Left colon (tissue), 2 donors: ENCODE measurements around the gene RNF144B. TPM values are rescaled to one million over a fixed set of nuclear protein-coding genes. Genes with fewer than 3 reads are reported as not detected.
"Not testable (repeated sequence)": the region's sequence is repeated elsewhere in the genome, so short reads cannot be mapped to it uniquely, and the experiment has no call there.

Experiments
- ATAC-seq: fragments of 200-7000 bp; cut with Tn5 transposase; one replicate; pipeline ENCODE4 v1.9.1; 2020; ENCODE audit warnings: mild to moderate bottlenecking, moderate library complexity
- DNase-seq, 2 donors: peaks; one replicate each; pipeline ENCODE4 v3.0.0-alpha.2; 2020
- intact Hi-C, 2 donors: fragments of 100-400 bp; cut with DNase I in 1 of 2; cut with micrococcal nuclease in 1 of 2; formaldehyde crosslinking; loops; one replicate each; pipeline versions ENCODE4 v1.11.2 to v1.14.0; 2022; cut with DNase I, micrococcal nuclease
- long read RNA-seq: library from polyadenylated mRNA; unstranded; transcript quantifications from one replicate; pipeline ENCODE4 v2.0.0, GENCODE V29; 2021
- total RNA-seq, 2 donors: library from RNA; stranded (reverse); fragmentation: NEBNext Ultra II Directional; extraction: Animal tissue kit (Norgen Biotek cat#: 25700); gene quantifications; one replicate each; pipeline ENCODE4 v1.2.1, GENCODE V29; 2021
- donor health status: DM: no; HTN: no; CAD: no.
- donor health status: DM: yes; HTN: yes; CAD: no.

RNF144B gene
- 1 to 10 TPM; 4.5 to 4.9 TPM for total RNA-seq
- long read RNA-seq, partial matches to known transcripts, result 0 of 2 reads
- long read RNA-seq, other reads (novel, unspliced or antisense), result 2 of 2 reads

GRCh38 chr6:18387061-18387721 is at the start of gene RNF144B:
Gene RNF144B, plus strand, starts transcription at chr6:18387350. Its CDS starts 12,185 bp downstream, at chr6:18399535.
- intact Hi-C loops, result no loop called here
- ATAC-seq, result peak; percentile 99
- peak; percentile 89 to 91 for DNase-seq

DNA sequence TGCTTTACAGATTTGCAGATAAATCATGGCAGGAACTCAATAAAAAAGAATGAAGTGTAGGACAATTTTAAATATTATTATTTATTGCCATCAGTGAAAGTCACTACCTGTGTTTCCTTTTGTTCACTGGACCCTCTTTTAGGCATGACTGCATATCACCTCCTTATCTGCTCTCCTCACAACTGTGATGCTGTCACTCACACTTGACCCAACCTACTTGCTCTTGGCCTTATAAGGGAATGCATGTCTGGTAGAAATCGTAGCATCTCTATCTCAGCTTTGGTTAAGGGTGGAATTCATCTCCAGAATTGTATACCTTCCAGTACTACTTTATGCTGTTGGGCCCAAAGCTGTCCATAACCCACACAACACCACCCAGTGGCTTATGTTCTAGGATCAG is 47.6 kb upstream of the RNF144B start:
- ATAC-seq (no peak), DNase-seq (no peak)
- intact Hi-C loops, result no loop called here

DNA sequence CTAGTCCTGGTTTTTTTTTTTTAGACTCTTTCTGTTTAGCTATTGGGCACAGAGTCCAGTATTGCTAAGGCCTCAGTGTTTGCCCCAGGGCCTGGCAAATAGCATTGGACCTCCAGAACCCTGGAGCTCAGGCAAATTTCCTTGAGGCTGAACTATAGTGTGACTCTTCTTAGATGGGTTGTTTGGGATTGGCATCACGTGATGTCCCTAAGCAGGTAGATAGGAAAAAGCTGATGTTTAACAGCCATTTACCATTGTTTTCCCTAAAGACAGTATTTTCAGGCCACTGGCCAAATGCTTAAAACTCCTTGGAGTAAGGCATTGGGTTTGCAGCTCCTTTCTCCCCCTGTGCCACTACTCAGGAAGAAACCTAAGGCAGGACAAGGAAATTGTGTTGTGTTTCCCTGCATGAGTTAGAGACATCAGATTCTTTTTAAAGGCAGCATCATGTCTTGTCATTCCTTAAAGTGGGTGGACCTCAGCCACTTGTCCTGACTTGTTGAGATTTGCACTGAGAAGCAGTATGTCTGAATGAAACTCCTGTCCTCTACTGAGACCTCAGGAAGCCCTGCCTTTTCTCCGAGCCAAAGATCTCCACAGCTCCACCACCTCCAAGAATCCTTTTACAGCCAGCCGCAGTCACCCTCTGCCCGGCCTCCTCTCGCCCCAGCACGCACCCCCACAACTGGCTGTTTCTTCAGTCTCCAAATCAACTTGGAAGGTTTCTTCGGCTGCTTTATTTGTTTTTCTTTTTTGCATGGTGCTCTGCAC is 46.2 kb upstream of the RNF144B start:
- ATAC-seq, result no peak
- intact Hi-C loops, result no loop called here
- DNase-seq, result no peak

- DNase-seq (no peak), ATAC-seq (no peak)
- intact Hi-C loops, result no loop called here
Measured at GRCh38 chr6:18342223-18342622, 44.9 kb upstream of the RNF144B start.

- intact Hi-C loops, result no loop called here
- ATAC-seq (no peak), DNase-seq (no peak)
Measured at GRCh38 chr6:18343741-18344140, 43.4 kb upstream of the RNF144B start.

DNA sequence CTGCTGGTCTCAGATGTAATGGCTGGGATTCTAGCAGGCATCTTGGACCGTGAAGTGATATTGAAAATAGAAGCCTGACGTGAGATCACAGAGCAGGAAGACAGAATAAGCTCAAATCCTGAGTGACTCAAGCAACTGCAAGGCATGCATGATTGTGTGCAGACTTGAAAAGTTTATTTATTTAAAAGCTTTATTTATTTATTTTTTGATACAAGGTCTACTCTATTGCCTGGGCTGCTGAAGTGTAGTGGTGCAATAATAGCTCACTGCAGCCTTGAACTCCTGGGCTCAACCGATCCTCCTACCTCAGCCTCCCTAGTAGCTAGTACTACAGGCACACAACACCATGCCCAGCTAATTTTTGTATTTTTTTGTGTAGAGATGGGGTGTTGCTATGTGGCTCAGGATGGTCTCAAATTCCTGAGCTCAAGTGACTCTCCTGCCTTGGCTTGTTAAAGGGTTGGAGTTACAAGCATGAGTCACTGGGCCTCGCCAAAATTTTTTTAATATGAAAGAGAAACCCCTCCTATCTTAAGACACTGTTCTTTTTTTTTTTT is 40.1 kb upstream of the RNF144B start:
- DNase-seq (no peak), ATAC-seq (no peak)
- intact Hi-C loops, result loop anchor here in 1 of 2 donors (2.0 kb wide), 1 partner anchor 32 kb away; no protein-coding TSS in a partner anchor

GRCh38 chr6:18347866-18348265 is 39.3 kb upstream of the RNF144B start:
- DNase-seq (no peak), ATAC-seq (no peak)
- intact Hi-C loops, result loop anchor here in 1 of 2 donors (2.0 kb wide), 1 partner anchor 33 kb away; no protein-coding TSS in a partner anchor

DNA sequence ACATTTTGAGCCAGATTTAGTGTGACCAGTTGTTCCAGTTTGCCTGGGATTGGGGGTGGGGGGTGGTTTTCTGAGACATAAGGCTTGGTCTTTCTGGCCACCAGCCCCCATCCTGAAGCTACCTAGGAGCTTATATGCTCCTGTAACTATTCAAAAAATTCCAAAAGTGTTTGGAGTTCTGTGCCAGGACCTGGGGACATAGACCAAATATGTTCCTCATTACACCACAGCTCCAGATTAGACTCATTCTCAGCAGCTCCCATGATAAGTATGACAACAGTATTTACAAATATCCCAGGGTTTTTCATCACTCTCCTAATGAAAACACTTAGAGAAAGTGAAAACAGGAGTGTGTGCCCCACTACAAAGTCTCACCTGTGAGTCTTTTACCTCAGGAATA is 37.8 kb upstream of the RNF144B start:
- ATAC-seq, result no peak
- no peak for DNase-seq

DNA sequence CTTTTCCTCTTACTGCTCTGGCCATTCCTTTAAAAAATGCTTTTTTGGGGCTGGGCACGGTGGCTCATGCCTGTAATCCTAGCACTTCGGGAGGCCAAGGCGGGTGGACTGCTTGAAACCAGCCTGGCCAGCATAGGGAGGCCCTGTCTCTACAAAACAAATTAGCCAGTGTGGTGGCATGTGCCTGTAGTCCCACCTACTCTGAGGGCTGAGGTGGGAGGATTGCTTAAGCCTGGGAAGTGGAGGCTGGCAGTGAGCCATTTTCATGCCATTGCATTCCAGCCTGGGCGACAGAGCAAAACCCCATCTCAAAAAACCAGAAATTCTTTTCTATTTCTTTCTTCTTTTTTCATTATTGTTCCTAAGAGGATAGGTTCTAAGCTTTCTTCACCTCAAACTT is 36.9 kb upstream of the RNF144B start:
- no peak for ATAC-seq
- intact Hi-C loops, result no loop called here

More for the DNA sequence above, 37.8 kb upstream of the RNF144B start:
- intact Hi-C loops, result no loop called here

GRCh38 chr6:18350712-18351111 is 36.4 kb upstream of the RNF144B start:
- intact Hi-C loops, result no loop called here
- no peak for DNase-seq
- no peak for ATAC-seq

More for the DNA sequence above, 36.9 kb upstream of the RNF144B start:
- DNase-seq, result no peak

- intact Hi-C loops, result no loop called here
- DNase-seq, result no peak
- ATAC-seq, result no peak
Measured at GRCh38 chr6:18352001-18352400, 35.1 kb upstream of the RNF144B start.

- ATAC-seq (no peak), DNase-seq (no peak)
- intact Hi-C loops, result no loop called here
Measured at GRCh38 chr6:18352842-18353241, 34.3 kb upstream of the RNF144B start.

GRCh38 chr6:18353251-18353650 is 33.9 kb upstream of the RNF144B start:
- intact Hi-C loops, result no loop called here
- DNase-seq (no peak), ATAC-seq (no peak)

DNA sequence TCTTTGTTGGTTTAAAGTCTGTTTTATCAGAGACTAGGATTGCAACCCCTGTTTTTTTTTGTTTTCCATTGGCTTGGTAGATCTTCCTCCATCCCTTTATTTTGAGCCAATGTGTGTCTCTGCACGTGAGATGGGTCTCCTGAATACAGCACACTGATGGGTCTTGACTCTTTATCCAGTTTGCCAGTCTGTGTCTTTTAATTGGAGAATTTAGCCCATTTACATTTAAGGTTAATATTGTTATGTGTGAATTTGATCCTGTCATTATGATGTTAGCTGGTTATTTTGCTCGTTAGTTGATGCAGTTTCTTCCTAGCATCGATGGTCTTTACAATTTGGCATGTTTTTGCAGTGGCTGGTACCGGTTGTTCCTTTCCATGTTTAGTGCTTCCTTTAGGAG is 29.6 kb upstream of the RNF144B start:
- intact Hi-C loops, ATAC-seq, DNase-seq: not testable (repeated sequence)

- intact Hi-C loops, result no loop called here
- DNase-seq, result no peak
- no peak for ATAC-seq
Measured at GRCh38 chr6:18359237-18359885, 27.8 kb upstream of the RNF144B start.

DNA sequence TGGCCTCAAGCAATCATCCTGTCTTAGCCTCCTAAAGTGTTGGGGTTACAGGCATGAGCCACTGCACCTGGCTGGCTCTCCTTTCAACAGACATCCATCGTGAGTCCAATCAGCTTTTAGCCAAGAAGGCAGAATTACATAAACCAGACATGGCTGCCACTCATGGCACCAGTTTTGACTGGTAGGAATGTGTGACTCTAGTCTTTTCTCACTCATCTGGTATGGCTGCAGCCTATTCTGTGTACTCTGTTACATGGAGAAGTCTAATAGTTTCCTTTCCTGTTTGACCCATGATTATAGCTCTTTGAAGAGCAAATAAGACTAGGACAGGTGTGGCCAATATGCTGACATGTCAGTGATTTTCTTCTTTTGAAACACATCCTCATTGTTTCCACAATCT is 27.0 kb upstream of the RNF144B start:
- DNase-seq (no peak), ATAC-seq (no peak)
- intact Hi-C loops, result no loop called here

DNA sequence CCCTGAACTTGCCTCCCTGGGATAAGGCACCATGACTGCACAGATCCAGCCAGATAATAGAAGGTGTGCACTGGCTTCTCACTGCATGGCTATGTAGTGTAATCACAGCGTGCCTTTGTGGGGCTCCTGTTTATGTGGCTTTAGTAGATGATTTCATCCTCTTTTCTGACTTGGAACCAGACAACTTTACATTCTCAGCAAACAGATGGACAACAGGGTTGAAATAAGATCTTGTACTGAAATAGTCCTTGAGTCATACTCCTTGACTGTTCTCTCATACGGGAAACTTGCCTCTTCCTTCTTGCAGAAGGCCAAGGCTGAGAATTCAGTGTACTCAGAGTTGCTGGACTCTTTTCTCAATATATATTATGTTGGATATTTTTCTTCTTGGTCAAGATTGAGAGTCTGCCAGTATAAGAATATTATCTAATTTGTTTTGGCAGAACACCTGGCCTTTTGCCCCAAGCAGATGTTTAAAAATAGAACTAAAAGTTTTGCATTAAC is 25.0 kb upstream of the RNF144B start:
- DNase-seq (no peak), ATAC-seq (no peak)
- intact Hi-C loops, result no loop called here

GRCh38 chr6:18363746-18364145 is 23.4 kb upstream of the RNF144B start:
- DNase-seq (no peak), ATAC-seq (no peak)
- intact Hi-C loops, result no loop called here

GRCh38 chr6:18364561-18364960 is 22.6 kb upstream of the RNF144B start:
- ATAC-seq, intact Hi-C loops, DNase-seq: not testable (repeated sequence)
